NCI-H345 (cell line): ENCODE results near the gene MRPL24.
"Not testable (repeated sequence)": the region's sequence is repeated elsewhere in the genome, so short reads cannot be mapped to it uniquely, and the experiment has no call there.

Experiments
- DNase-seq: peaks from one replicate; lab custom pipeline; 2025; lab: John Stamatoyannopoulos, UW

The MRPL24 gene

DNA sequence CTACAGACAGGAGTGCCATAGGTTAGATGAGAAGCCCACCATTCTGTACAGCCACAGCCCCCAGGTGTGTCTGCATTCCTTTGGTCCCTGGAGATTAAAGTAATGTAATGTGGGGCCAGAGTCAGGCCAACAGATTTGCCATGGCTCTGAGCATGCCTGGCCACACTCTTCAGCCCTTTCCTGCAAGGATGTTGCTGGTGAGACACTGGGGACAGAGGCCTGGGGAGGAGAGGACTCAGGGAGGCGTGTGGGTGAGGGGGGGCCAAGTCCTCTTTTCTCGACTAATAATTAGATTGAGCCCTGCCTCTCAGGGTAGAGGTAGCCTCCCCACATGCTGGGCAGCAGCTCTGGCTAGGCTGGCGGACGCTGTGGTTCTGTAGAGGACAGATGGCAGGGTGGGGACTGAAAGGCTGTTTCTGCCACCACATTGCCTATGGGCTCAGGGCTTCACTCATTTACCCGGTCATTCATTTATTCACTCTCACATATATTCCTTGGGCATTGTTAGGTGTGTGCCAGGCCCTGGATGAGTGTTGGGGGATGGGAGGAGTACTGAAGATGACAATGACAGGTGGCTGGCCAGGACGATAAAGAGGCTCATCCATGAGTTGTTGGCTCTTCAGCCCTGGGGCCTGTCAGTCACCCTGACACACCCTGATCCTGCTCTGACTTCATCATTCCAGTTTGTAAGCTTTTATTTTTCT lies 19.4 kb upstream of the MRPL24 start:
- DNase-seq: no peak

DNA sequence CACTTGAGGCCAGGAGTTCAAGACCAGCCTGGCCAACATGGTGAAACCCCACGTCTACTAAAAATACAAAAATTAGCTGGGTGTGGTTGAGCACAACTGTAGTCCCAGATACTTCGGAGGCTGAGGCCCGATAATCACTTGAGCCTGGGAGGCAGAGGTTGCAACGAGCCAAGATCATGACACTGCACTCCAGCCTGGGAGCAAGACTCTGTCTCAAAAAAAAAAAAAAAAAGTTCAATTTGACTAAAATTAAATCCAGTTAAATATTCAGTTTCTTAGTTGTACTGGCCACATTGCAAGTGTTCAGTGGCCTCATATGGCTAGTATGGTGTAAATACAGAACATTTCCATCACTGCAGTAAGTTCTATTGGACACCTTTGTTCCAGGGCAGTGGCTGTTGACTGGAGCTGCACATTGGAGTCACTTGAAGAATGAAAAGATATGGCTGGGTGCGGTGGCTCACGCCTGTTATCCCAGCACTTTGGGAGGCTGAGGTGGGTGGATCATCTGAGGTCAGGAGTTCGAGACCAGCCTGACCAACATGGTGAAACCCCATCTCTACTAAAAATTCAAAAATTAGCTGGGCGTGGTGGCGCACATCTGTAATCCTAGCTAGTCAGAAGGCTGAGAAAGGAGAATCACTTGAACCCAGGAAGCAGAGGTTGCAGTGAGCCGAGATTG lies 16.8 kb upstream of the MRPL24 start:
- DNase-seq: not testable (repeated sequence)

DNA sequence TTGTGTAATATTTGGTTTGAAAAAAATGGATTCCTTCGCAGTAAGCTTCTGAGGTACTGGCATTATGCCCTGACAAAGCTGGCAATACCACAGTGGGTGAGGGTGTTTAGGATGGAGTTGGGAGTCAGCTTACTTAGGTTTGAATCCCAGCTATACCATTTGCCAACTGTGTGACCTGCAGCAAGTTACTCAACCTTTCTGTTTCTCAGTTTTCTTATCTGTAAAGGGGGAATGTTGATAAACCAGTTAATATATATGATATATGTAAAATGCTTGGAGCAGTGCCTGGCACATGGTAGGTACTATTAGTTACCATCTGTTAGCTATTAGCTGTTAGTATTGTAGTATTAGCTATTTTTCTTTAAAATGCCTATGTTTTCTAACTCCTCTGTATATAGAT lies 15.5 kb upstream of the MRPL24 start:
- no peak for DNase-seq

DNA sequence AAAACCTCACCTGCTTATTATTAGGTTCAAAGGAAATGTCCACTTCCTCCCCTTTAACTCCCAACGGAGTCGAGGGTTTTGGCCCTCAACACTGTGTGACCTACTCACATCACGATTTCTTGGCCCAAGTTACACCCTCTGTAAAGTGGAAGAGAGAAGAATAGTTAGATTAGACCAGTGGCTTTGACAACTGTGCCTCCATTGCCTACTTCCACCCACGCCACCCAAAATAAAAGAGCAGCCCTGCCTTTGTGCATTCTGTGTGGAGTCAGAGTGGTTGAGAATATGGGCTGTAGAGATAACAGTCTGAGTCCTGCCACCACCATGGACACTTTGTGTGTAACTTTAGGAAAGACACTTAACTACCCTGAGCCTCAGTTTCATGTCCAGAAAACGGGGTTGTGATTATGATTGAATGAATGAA lies 14.7 kb upstream of the MRPL24 start:
- no peak for DNase-seq

DNA sequence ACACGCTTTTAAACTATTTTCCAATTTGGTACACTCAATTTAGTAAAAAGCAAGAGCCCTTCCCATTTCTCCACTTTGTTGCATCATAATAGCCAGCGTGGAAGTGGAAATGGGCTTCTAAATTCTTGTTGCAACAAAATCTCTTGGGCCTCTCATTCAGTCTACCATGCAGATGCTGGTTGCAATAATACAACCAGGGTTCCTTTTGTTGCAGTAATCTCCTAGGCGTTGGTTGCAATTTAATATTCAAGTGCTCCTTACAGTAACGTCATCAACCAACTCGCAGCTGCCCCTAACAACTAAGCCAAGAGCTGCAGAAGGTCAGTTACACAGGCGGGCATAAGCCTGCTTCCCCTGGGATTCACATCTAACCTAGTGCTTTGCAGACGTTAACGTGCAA lies 13.3 kb upstream of the MRPL24 start:
- no peak for DNase-seq

DNA sequence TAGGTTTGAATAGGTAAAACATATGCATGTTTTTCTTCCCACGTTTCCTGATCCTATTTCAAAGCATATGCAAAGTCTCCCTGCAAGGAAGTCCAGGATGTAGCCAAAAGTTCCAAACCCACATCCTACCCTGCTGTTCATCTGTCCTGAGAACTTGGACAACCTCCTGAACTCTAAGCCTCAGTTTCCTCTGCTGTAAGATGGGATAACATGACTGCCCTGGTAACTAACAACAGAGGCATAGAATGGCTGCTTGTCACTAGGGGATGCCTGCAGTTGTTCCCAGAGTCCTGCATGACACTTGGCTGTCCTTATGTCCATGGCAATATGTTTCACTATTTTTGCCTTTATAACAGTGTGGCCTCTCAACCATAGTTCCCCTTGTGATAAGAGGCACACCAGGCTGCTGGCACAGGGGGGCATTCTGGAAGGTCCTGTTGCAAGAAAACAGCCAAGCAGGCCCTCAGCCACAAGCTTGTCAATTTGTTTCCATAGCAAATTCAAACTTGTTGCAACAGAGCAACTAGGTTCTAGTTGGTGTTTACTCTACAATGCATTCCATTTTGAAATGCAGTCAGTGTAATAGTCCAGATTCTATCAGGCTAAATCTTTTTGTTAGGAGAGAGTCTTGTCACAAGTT lies 12.1 kb upstream of the MRPL24 start:
- DNase-seq: no peak

DNA sequence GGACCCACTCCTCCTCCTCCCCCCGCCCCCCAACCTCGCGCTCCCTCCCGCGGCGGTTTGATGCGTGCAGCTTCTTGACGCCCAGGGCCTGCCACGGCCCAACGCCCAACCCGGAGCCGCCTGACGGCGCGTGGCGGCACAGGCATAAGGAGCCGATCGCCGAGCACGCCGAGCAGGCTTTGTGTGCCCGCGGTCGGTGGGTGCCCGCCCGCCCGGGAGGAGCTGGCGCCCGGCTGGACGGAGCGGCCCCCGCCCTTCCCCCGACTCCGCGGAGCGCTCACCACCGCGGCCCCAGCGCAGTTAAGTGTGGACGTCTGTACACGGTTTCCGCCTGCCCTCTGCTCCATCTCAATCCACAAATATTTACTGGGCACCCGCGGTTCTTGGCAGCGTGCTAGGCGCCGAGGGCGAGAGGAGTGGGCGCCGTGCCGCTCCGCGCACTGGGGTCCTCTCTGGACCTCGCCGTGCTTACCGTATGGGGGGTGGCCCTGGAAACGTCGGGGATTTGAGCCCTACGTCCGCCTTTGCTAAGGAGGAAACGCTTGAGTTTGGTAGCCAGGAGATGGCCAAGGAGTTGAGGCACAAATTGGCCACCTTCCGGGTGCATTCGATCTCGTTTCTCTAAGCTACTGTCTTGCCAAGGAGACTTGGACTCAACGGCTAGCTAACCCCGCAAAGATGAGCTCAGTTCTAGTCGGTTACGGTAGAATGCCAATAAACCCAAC lies 11.0 kb upstream of the MRPL24 start:
- peak; percentile 97 for DNase-seq

DNA sequence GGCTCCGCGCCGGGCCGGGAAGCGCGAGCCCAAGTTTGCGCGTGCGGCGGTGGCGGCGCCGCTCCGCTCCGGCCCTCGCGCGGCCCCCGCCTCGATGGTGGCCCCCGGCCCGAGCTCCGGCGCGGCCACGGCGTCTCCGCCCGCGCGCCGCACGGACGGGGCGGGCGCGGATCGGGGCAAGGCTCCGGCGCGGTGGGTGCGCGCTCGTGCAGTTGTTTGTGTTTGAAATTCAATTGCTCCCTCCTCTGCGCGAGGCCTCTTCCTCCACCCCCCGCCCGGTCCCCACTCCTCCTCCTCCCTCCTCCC lies 10.5 kb upstream of the MRPL24 start, which contains the start of gene HDGF:
TSS of gene HDGF (minus strand) at position 225 of the 306 bp plus-strand sequence. CDS start 246 bp downstream, outside the sequence.
- no peak for DNase-seq

DNA sequence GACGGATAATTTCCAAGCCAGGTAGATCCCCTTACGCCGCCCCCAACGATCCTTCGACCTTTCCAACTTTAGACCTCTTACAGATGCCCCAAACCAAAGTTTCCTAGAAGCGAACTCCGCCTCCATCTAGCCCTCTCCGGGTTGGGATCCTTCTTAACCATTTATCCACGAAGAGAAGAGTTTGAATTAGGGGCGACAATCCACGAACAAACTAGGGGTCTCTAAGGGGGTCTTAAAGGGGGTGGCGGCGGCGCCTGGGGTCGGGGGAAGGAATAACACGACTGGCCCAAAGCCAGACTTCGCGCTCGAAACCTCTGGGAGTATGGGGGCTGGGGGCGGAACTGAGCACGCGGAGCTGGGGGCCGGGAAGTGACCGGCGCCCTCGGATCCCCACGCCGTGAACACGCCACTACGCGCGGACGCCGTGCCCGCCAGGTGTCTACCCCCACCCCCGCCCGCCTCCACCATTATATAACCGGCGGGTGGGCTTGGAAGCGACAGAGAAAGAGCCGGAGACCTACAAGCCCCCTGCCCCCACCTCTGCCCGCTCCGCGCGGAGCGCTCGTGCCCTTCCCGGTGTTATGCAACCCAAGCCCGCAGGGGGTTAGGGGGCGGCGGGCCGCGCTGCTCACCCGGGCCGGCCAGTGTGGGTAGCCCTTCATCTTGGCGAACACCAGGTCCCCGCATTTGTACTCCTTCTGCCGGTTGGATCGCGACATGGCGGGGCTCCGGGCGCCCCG lies 10.0 kb upstream of the MRPL24 start:
- no peak for DNase-seq

DNA sequence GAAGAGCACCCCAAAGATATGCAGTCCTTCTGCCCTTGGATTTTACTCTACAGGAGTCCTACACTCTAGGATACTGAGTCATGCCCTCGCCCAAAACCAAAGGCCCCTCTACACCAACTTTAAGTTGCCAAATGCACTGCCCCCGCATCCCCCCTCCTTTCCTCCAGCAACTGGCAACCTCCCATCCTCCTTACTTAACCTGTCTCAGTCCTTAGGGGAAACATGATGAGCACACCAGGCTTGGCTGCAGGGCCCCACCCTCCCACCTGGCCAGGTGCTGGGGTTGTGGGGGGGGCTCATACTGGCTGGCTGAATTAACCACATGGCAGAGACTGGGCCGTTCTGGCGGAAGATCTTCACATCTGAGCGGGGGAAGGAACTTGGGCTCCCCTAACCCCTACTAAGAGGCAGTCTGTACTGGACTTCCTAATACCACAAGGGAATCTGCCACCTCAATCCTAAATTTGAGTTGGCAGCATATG lies 9.3 kb upstream of the MRPL24 start:
- DNase-seq: no peak

DNA sequence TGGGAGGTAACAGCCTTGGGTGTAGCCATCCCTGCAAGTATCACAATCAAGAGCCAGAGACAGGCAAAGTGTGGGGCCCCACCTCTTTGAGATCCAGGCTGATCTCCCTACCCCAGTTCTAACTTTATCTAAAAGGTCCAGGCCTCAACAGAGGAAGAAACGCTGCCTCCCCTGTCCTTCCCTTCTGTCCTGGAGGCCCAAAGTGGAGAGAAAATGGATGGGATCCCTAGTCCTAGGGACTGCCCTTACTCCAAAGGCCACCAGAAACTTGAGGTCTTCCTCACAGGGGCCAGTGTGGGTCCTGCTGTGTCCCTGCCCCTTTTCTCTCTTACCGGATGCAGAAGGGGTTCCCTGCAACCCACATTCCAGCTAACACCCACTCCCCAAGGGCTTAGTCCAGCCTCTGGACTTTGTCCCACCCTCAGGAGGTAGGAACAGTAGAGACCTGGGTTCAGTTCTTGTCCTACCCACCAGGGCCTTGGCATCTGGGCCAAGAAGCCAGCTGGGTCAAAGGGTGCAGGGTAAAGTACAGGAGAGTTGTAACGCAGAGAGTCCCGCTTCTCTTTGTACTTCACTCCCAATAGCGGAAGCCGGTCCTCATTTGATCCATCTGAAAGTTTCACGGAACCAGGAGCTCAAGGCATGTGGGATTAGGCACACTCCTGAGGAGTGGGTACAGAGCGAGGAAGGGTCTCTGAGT lies 8.7 kb upstream of the MRPL24 start:
- DNase-seq: no peak

DNA sequence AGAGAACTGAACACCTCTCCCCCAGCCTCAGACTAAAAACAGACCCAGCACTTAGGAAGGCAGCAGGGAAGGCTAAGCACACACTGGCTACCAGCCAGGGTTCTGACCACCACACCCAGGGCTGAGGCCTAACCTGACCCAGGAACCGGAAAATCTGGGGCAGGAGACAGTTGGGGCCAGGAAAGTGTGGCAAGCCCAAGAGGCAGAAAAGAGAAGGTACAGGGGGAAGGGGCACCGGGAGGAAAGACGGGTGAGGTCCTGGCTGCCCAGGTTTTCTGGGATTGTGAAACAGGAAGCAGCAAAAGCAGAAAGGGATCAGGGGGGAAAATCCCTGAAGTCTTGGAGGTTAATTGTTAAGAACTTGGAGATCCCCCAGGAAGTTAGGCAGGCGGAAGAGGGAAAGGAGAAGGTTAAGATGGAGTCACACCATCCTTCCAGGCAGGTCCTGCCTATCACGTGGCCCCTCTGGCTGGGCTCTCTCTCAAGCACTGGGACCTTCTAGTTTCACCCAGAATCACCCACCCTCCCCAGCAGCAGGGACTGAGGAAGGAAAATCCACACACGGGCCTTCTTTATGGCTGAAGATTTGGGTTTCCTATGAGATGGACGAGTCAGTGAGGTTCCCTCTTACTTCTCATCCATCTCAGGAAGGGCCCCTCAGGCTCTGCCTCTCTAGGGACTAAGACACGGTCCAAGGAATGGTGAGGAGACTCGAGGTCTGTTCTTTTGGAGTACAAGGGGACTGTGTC lies 8.0 kb upstream of the MRPL24 start:
- no peak for DNase-seq

DNA sequence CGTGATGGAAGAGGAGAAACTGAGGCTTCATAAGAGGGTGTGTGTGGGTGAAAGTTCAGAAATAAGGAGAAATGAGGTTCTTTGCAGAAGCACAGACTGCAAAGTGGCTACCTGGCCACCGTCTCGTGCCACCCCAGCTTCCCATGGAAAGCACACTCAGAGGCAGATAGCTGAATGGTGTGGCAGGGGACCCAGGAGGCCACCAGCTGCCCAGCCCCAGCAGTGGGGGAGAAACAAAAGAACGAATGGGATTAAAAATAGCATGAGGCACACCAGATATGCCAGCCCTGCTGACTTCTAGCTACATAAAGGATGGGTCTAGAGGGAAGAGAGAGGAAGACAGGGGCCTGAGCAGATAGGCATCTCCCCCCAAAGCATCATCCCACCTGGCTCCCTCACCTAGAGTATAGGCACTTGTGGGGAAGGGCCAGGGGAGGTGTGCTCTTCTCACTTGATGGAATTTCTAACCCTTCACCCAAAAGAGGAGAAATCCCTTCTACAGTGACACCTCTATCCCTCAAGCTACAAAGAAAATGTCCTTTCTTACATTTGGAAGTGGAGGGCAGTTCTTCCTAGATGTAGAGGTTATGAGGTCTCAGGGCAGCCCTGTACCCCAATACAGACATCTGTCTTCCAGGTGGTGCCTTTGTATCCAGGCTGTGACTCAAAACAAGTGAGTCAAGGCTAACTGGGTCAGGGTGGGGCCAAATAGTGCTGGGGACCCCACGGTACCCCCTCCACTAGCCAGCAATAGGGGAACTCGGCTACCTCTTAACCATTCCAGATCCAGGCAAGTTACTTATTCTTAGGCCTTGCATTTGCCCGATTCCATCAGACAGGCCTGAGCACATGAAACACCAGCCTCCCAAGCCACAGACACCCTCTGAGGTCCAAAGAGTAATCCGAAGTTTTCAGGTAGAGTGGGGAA lies 7.1 kb upstream of the MRPL24 start:
- no peak for DNase-seq

DNA sequence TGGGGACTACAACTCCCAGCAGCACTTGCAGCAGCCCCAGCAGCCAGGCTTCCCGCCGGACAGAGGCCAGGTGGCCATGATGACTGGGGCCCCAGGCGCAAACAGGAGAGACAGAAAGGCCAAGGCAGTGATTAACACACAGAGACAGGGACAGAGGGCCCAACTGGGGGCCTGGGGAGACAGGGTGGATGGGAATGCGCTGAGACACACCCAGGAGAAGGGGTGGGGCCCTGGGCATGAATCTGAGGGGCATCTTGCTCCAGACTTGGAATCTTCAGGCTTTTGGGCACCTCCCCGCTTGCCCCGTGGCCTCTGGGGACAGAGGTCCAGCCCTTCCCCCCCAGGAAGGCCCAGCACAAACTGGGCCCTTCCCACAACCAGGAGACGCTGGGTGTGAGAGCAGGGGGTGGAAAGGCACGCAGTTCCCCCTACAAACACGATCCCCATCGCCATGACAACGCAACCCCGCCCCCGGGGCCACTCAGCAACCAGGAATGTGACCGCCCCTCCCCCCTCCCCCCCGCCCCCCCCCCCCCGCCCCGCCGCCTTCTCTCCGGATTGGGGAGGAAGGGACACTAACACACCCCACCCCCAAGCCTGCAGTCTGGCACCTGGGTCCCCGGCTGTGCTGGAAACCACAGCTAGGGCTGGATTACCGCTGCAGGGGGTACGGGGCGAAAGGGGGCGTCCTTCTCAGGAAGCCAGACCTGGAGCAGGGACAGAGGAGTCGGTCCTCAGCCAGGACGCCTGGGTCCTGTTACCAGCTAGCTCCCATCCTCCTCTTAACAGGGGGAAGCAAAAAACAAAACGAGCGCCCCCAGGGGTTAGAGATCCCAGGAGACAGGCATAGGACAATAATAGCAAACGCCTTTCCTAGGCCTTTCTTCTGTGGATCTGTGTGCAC lies 6.1 kb upstream of the MRPL24 start:
- peak; percentile 81 for DNase-seq

DNA sequence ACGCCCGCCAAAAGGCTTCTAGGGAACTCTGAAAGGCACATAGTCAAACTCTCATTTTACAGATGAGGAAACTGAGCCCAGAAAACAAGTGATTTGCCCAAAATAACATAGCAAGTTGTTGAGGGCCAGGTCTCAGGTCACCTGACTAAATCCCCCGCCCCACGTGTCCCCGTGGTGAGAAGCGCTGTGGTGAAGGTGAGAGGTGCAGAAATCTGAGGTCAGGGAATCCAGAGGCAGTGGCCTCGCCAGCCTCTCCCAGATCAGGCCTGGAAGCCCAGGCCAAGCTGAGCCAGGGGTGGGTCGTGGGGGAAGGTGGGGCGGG lies 5.5 kb upstream of the MRPL24 start:
- no peak for DNase-seq

DNA sequence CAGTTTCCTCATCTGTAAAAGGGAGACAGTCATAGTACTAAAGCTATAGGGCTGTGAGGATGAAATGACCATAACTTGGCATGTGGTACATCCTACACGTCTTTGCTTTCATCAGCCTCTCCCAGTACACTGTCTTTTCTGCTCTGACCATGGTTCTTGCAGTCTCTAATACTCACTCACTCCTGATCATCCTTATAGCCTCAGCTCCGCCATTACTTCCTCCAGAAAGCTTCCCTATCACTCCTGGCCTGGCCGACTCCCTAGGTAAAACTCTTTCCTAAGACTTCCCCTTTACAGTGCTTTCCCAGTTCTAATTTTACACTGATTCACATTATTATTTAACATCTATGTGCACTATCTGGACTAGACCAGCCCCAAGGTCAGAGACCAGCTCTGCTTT lies 5.0 kb upstream of the MRPL24 start:
- DNase-seq: no peak

DNA sequence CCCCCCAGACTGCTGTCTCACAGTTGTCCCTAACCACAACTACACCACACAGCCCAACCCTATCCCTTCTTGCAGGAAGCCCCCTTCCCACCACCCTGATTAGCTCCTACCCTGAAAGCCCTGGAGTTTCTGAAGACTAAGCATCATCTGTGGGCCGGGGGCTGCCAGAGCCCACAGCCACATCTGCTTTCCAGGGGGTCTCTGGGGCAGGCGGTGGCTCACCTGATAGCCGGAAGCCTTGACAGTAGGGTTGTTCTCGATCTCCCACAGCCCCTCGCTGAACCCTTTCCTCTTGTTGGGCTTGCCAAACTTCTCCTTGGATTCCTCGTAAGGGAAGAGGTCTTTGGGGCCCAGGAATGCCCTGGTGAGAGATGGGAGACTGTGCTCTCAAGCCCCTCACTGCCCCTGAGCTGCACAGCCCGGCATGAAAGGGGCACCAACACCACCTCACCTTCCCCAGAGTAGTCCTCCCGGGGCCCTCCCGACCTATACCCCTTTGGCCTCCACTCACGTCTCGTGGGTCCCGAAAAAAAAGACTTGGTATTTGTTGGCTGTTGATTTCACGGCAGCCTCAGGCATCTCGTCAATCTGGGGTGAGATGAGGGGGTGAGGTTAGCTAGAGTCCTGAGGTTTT lies 4.0 kb upstream of the MRPL24 start:
- DNase-seq: no peak

DNA sequence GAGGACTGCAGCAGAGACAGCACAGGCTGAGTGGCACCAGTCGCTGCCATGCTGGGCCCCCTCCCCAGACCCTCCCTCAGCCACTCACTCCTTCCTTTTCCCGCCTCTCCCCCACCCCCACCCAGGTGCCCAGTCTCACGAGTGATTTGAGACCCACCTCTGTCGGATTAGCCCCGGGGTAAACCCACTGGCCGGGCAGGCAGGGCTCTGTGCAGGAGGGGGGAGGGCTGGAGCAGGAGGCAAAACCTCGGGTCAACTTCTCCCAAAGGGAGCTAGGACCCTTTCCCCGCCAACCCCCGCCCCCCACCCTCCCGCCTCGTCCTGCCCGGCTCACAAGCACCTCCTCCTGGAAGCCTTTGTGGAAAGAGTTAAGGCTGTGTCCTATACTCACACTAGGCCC lies 3.5 kb upstream of the MRPL24 start:
- DNase-seq: no peak
